Mucosa of rectum (tissue), 2 donors: ENCODE data around the gene PODXL2.
A peak's percentile ranks its signal among the peaks of the same experiment; 100 is the strongest.

Source experiments
- H3K27ac ChIP-seq, 2 donors: one replicate each; pipeline ENCODE4 v1.7.0; 2013; ENCODE audit warnings: inconsistent platforms in 2 of 2, low read depth in 2 of 2, low read length in 2 of 2
- H3K27me3 ChIP-seq, 2 donors: one replicate each; pipeline ENCODE4 v1.7.0; 2013; ENCODE audit warnings: low read length in 2 of 2; ENCODE audit not compliant: control insufficient read depth in 2 of 2, insufficient read depth in 2 of 2
- H3K36me3 ChIP-seq, 2 donors: one replicate each; pipeline ENCODE4 v1.7.0; 2013; ENCODE audit warnings: low read length in 2 of 2; ENCODE audit not compliant: control insufficient read depth in 2 of 2, insufficient read depth in 2 of 2
- H3K4me1 ChIP-seq, 2 donors: one replicate each; pipeline ENCODE4 v1.7.0; 2013; ENCODE audit warnings: low read length in 2 of 2, mild to moderate bottlenecking in 1 of 2; ENCODE audit not compliant: control insufficient read depth in 2 of 2, insufficient read depth in 2 of 2
- H3K4me3 ChIP-seq, 2 donors: one replicate each; pipeline ENCODE4 v1.7.0; 2013; ENCODE audit warnings: low read length in 2 of 2
- H3K9ac ChIP-seq, 2 donors: one replicate each; pipeline ENCODE4 v1.7.0; 2013; ENCODE audit warnings: low read length in 2 of 2, low read depth in 1 of 2, mild to moderate bottlenecking in 1 of 2
- H3K9me3 ChIP-seq, 2 donors: one replicate each; pipeline ENCODE4 v1.7.0; 2013; ENCODE audit warnings: low read length in 2 of 2; ENCODE audit not compliant: control insufficient read depth in 2 of 2
- donor health status: healthy.
- donor health status: Normal muscosa, but diverticular disease.

PODXL2 gene

GRCh38 chr3:127688416-127689265, 59.7 kb downstream of the PODXL2 start:
- Histone ChIP-seq H3K9me3 (no peaks in the 10 kb centered on the region), H3K27me3 (no peaks in the 10 kb centered on the region), H3K4me1 (peaks cover 0 to 2% of the 10 kb centered on the region in 2 donors), H3K27ac (no peak overlapping the region), H3K4me3 (no peak overlapping the region), H3K9ac (no peak overlapping the region), H3K36me3 (peaks cover 20 to 21% of the 10 kb centered on the region in 2 donors)

GRCh38 chr3:127689266-127689860, 60.4 kb downstream of the PODXL2 start:
- H3K9me3 ChIP-seq: no peaks in the 10 kb centered on the region
- no peak overlapping the region for H3K9ac ChIP-seq
- no peak overlapping the region for H3K4me3 ChIP-seq
- H3K27me3 ChIP-seq: no peaks in the 10 kb centered on the region
- H3K27ac ChIP-seq: no peak overlapping the region
- H3K36me3 ChIP-seq: peaks cover 22 to 23% of the 10 kb centered on the region in 2 donors
- H3K4me1 ChIP-seq: peaks cover 0 to 2% of the 10 kb centered on the region in 2 donors

GRCh38 chr3:127690106-127690505, 61.1 kb downstream of the PODXL2 start:
- peaks cover 29 to 30% of the 10 kb centered on the region in 2 donors for H3K36me3 ChIP-seq
- H3K27ac ChIP-seq: peak overlapping the region in 1 of 2 donors; percentile 11
- H3K4me1 ChIP-seq: peaks cover 0 to 2% of the 10 kb centered on the region in 2 donors

GRCh38 chr3:127690823-127691452, 62.0 kb downstream of the PODXL2 start:
- Histone ChIP-seq H3K27ac (peak overlapping the region in 1 of 2 donors; percentile 11), H3K27me3 (no peaks in the 10 kb centered on the region), H3K9ac (no peak overlapping the region), H3K4me1 (peaks cover 0 to 2% of the 10 kb centered on the region in 2 donors), H3K36me3 (peaks cover 30 to 31% of the 10 kb centered on the region in 2 donors), H3K4me3 (no peak overlapping the region), H3K9me3 (no peaks in the 10 kb centered on the region)

More at GRCh38 chr3:127690106-127690505, 61.1 kb downstream of the PODXL2 start:
- H3K27me3 ChIP-seq: no peaks in the 10 kb centered on the region
- no peak overlapping the region for H3K9ac ChIP-seq
- H3K9me3 ChIP-seq: no peaks in the 10 kb centered on the region
- H3K4me3 ChIP-seq: no peak overlapping the region

GRCh38 chr3:127691489-127691888, 62.5 kb downstream of the PODXL2 start:
- Histone ChIP-seq H3K4me3 (no peak overlapping the region), H3K27ac (no peak overlapping the region), H3K4me1 (peaks cover under 1 to 2% of the 10 kb centered on the region in 2 donors), H3K27me3 (no peaks in the 10 kb centered on the region), H3K36me3 (peaks cover 30 to 31% of the 10 kb centered on the region in 2 donors), H3K9me3 (no peaks in the 10 kb centered on the region), H3K9ac (no peak overlapping the region)

GRCh38 chr3:127691974-127692373, 63.0 kb downstream of the PODXL2 start:
- H3K27ac ChIP-seq: no peak overlapping the region
- no peak overlapping the region for H3K4me3 ChIP-seq
- H3K27me3 ChIP-seq: no peaks in the 10 kb centered on the region
- peaks cover 30 to 31% of the 10 kb centered on the region in 2 donors for H3K36me3 ChIP-seq
- no peaks in the 10 kb centered on the region for H3K9me3 ChIP-seq
- H3K9ac ChIP-seq: no peak overlapping the region
- H3K4me1 ChIP-seq: peaks cover 5 to 6% of the 10 kb centered on the region in 2 donors

GRCh38 chr3:127692501-127693335, 63.7 kb downstream of the PODXL2 start:
- Histone ChIP-seq H3K36me3 (peaks cover 30 to 31% of the 10 kb centered on the region in 2 donors), H3K4me1 (peaks cover 9 to 14% of the 10 kb centered on the region in 2 donors), H3K27ac (no peak overlapping the region), H3K9ac (no peak overlapping the region), H3K27me3 (no peaks in the 10 kb centered on the region), H3K9me3 (no peaks in the 10 kb centered on the region), H3K4me3 (no peak overlapping the region)

GRCh38 chr3:127693336-127693843, 64.4 kb downstream of the PODXL2 start:
- H3K9me3 ChIP-seq: no peaks in the 10 kb centered on the region
- H3K4me3 ChIP-seq: no peak overlapping the region
- H3K9ac ChIP-seq: no peak overlapping the region
- no peaks in the 10 kb centered on the region for H3K27me3 ChIP-seq
- no peak overlapping the region for H3K27ac ChIP-seq
- H3K36me3 ChIP-seq: peaks cover 30 to 31% of the 10 kb centered on the region in 2 donors
- peaks cover 13 to 20% of the 10 kb centered on the region in 2 donors for H3K4me1 ChIP-seq

- H3K4me3 ChIP-seq: no peak overlapping the region
- no peak overlapping the region for H3K27ac ChIP-seq
- no peak overlapping the region for H3K9ac ChIP-seq
Measured at GRCh38 chr3:127694467-127695215, 65.7 kb downstream of the PODXL2 start.

More at GRCh38 chr3:127694467-127695215, 65.7 kb downstream of the PODXL2 start:
- H3K36me3 ChIP-seq: peaks cover 31 to 33% of the 10 kb centered on the region in 2 donors
- H3K4me1 ChIP-seq: peaks cover 19 to 20% of the 10 kb centered on the region in 2 donors
- no peaks in the 10 kb centered on the region for H3K9me3 ChIP-seq
- no peaks in the 10 kb centered on the region for H3K27me3 ChIP-seq
